ENCODE data around the gene SFMBT1.

GRCh38 chr3:52891615-52892081 is 154.2 kb downstream of the SFMBT1 start:
- TF ChIP-seq POLR2A (IDR thresholded peaks at IDR 0.05; ENCODE audit: low read length) (no peak), BHLHE40 (IDR thresholded peaks at IDR 0.05; ENCODE audit: low read depth, low read length) (no peak), CBX8 (IDR thresholded peaks at IDR 0.05) (no peak), CTCF (IDR thresholded peaks at IDR 0.05) (no peak), RAD21 (conservative IDR thresholded peaks at IDR 0.05 in 1 of 2, IDR thresholded peaks at IDR 0.05 in 1 of 2) (no peak)
